Choroid plexus epithelial cell (primary cell): Measurements from ENCODE around the gene ARAP2.

Experiments
- DNase-seq: peaks from one replicate; pipeline ENCODE4 v3.0.0-alpha.2; 2010; ENCODE audit warnings: low read depth
- H3K4me3 ChIP-seq: 2 replicates; pipeline ENCODE4 v1.5.1; 2011; ENCODE audit warnings: low read depth, mild to moderate bottlenecking, control low read depth, low read length, moderate library complexity
- TF ChIP-seq, protein P1 (sequence below): conservative IDR thresholded peaks from 2 replicates; pipeline ENCODE4 v1.5.1; 2011; ENCODE audit warnings: low read depth, mild to moderate bottlenecking, control low read depth, inconsistent platforms, low read length, moderate library complexity

The ARAP2 gene

DNA sequence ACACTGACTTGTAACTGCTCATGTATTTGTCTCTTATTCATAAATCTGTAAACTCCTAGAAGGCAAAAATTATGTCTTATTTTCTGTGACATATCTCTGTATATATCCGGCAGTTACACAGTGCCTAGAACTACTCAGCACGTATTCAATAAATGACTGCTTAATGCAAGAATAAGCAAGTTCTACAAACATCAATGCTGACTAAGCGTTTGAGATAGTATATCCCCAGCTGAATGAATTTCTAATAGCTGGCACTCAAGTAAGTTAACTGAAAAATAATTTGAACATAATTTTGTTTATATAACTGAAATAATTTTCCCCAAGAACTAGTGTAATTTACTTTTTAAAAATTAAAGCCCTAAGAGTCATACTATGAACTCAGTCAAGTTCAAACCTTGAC, 113.7 kb downstream of the ARAP2 start:
- TF ChIP-seq, protein P1, sequence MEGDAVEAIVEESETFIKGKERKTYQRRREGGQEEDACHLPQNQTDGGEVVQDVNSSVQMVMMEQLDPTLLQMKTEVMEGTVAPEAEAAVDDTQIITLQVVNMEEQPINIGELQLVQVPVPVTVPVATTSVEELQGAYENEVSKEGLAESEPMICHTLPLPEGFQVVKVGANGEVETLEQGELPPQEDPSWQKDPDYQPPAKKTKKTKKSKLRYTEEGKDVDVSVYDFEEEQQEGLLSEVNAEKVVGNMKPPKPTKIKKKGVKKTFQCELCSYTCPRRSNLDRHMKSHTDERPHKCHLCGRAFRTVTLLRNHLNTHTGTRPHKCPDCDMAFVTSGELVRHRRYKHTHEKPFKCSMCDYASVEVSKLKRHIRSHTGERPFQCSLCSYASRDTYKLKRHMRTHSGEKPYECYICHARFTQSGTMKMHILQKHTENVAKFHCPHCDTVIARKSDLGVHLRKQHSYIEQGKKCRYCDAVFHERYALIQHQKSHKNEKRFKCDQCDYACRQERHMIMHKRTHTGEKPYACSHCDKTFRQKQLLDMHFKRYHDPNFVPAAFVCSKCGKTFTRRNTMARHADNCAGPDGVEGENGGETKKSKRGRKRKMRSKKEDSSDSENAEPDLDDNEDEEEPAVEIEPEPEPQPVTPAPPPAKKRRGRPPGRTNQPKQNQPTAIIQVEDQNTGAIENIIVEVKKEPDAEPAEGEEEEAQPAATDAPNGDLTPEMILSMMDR = no peak
- no peak for DNase-seq

DNA sequence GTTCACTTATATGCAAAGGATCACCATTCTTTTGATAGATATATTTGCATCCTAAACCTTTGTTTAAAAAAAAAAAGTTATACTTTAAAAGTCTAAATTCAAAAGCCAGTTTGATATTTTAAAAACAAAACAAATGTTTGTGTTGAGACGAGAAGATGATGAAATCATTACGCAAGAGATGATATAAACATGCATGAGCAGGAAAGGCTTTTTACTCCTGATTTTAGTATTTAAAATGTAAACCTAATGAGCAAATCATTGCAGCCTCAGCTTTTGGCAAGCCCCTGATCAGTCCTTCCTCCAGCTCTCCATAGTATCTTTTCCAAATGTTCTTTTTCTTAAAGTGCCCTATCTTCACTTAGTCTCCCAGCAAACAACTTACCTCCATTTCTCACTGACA, 115.6 kb downstream of the ARAP2 start:
- TF ChIP-seq, protein P1 = no peak
- DNase-seq = peak; percentile 20
- no peak overlapping the region for H3K4me3 ChIP-seq

More for the DNA sequence above, 113.7 kb downstream of the ARAP2 start:
- no peak overlapping the region for H3K4me3 ChIP-seq

DNA sequence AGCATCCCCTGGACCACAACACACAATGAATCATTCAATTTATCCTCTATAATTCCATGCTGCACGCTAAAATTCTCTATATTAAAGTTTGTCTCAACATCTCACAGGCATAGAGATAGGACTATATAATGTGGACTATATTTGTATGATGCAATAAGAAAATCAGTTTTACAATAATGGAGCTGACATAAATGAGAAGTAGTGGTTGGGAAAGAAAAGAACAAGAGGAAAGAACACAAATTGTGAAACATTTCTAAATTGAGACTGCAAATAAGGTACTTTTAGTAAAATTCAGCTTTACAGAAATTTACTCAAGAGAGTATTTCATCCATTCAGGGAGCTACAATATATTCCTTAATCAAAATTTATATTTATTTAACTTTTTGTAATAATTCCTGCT, 120.4 kb downstream of the ARAP2 start:
- no peak for DNase-seq
- no peak overlapping the region for H3K4me3 ChIP-seq
- TF ChIP-seq, protein P1 = no peak

DNA sequence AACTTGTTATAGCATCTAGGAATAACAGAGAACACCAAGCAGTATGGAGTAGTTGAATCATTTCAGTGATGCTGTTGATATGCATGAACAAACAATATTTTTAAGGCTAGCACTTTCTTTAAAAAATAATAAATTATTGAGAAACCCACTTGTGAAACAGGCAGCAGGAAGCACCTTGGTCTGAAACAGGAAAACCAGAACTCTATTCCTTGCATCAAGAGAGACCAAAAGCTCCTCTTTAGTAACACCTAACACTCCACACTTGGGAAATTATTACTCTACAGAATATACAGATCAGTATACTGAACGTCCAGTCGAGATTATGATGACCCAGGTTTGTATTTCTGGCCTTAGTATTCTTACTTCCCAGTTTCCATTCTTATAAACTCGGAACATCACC, 129.0 kb downstream of the ARAP2 start:
- no peak overlapping the region for H3K4me3 ChIP-seq
- TF ChIP-seq, protein P1 = no peak
- DNase-seq = no peak

DNA sequence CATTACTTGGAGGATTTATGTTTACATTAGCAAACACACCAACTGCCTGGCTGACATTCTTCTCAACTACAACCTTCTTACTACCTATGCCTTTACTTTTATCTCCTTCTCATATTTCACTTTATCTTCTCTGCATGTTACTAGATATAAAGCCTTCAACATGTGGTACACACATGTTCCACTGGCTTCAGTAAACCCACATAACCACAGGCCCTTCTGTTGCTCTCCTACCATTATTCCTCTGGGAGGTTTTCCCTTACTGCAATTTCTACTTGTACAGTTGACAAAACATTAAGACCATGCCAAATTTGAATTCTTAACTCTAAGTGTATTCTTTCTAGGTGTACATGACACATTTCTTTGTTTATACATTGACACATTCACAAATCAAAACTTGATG, 133.1 kb downstream of the ARAP2 start:
- TF ChIP-seq, protein P1 = no peak
- no peak overlapping the region for H3K4me3 ChIP-seq
- DNase-seq = peak; percentile 68

DNA sequence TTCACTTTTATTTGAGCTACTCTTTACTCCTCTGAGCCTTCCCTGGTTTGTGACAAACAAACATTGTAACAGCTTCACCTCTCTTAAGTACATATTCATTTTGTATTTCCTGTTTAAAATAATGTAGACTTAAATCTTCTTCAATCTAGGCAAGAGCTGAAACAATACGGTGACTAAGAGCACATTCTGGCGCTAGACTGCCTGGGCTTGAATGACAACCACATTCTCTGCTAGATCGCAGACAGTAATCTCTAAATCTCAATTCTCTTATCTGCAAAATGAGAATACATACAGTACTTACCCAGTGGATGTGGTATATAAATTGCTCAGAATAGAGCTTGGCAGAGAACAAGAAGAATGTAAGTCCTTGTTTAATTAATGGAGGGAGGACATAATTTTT, 144.8 kb downstream of the ARAP2 start:
- DNase-seq = no peak
- no peak overlapping the region for H3K4me3 ChIP-seq
- TF ChIP-seq, protein P1 = no peak

DNA sequence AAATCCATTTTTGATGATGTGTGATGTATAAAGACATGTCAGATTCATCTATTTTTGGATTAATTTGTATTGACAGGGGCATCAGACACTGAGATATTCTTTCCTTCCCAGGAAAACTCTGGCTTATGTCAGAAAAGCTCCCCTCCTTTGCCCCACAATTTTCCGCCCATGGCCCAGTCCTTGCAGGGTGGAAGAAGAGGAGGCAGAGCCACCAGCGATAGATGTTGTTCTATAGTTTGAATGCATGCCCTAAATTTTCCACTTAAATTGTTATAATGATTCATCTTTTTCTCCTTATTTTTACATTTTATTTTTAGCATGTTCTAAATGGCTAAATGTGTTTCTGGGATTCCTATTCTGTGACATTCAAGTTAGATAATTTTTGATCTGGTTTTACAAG, 149.3 kb downstream of the ARAP2 start:
- no peak overlapping the region for H3K4me3 ChIP-seq
- TF ChIP-seq, protein P1 = no peak
- no peak for DNase-seq
